Activated naive CD8-positive, alpha-beta T cell treated with anti-CD3 and anti-CD28 coated beads, Interleukin-2, amount 10 ng/mL, durations not matched to agents 7 days and 5 days (primary cell): ENCODE data around the gene SYT5. TPM values are rescaled to one million over a fixed set of nuclear protein-coding genes. Genes with fewer than 3 reads are reported as not detected.

ENCODE experiments used
- ATAC-seq: fragments of 150-1000 bp; cut with Tn5 transposase; one replicate; pipeline ENCODE4 v1.10.0; 2021; ENCODE audit warnings: low read depth, moderate library complexity
- POLR2A ChIA-PET: fragments of 350-600 bp; sonication (Branson Sonifier 250); formaldehyde crosslinking; loops from one replicate; lab custom pipeline; 2021; ENCODE audit warnings: antibody characterized with exemption; lab: Charles Lee
- DNase-seq: peaks from one replicate; pipeline ENCODE4 v3.0.0; 2021
- H3K27ac Mint-ChIP-seq: one replicate; pipeline ENCODE4 v1.8.0; 2022; ENCODE audit warnings: mild to moderate bottlenecking, mixed read lengths
- H3K27me3 Mint-ChIP-seq: one replicate; pipeline ENCODE4 v1.8.0; 2022; ENCODE audit warnings: mild to moderate bottlenecking, moderate library complexity, mixed read lengths
- H3K36me3 Mint-ChIP-seq: one replicate; pipeline ENCODE4 v1.8.0; 2021; ENCODE audit warnings: mild to moderate bottlenecking, mixed read lengths
- H3K4me1 Mint-ChIP-seq: one replicate; pipeline ENCODE4 v1.8.0; 2021; ENCODE audit warnings: mixed read lengths
- H3K4me3 Mint-ChIP-seq: one replicate; pipeline ENCODE4 v1.8.0; 2022; ENCODE audit warnings: mild to moderate bottlenecking, moderate library complexity, mixed read lengths
- H3K9me3 Mint-ChIP-seq: one replicate; pipeline ENCODE4 v1.8.0; 2021; ENCODE audit warnings: mixed read lengths
- microRNA-seq: library from miRNA; unstranded; fragments of <30 nt; microRNA quantifications from one replicate; pipeline ENCODE4 v1.2.0, GENCODE V29; 2022
- total RNA-seq, 2 experiments: library from RNA; stranded (reverse); gene quantifications; one replicate each; pipeline ENCODE4 v1.2.3, GENCODE V29; 2021

SYT5 gene
- total RNA-seq, 2 experiments from 2014 or later = 0.39 TPM; not detected in 1

GRCh38 chr19:55137915-55138314, 42.2 kb downstream of the SYT5 start:
- H3K4me3 Mint-ChIP-seq = no peak overlapping the region
- ATAC-seq (no peak), DNase-seq (no peak)
- H3K36me3 Mint-ChIP-seq = no peaks in the 10 kb centered on the region
- peaks cover 3% of the 10 kb centered on the region for H3K4me1 Mint-ChIP-seq
- POLR2A ChIA-PET = no interaction called here
- H3K27ac Mint-ChIP-seq = no peak overlapping the region
- H3K27me3 Mint-ChIP-seq = peaks cover 40% of the 10 kb centered on the region
- no peaks in the 10 kb centered on the region for H3K9me3 Mint-ChIP-seq

- POLR2A ChIA-PET = no interaction called here
- no peak overlapping the region for H3K4me3 Mint-ChIP-seq
- no peaks in the 10 kb centered on the region for H3K9me3 Mint-ChIP-seq
- no peak overlapping the region for H3K27ac Mint-ChIP-seq
- no peak for DNase-seq
- peaks cover 37% of the 10 kb centered on the region for H3K27me3 Mint-ChIP-seq
- no peak for ATAC-seq
- peaks cover 3% of the 10 kb centered on the region for H3K4me1 Mint-ChIP-seq
- H3K36me3 Mint-ChIP-seq = no peaks in the 10 kb centered on the region
Observed at GRCh38 chr19:55136399-55137102, 43.5 kb downstream of the SYT5 start.

GRCh38 chr19:55134736-55135135, 45.4 kb downstream of the SYT5 start:
- Mint-ChIP-seq H3K27ac (no peak overlapping the region), H3K27me3 (peaks cover 36% of the 10 kb centered on the region)
- POLR2A ChIA-PET = no interaction called here

GRCh38 chr19:55133639-55134444, 46.2 kb downstream of the SYT5 start:
- no peak for DNase-seq
- Mint-ChIP-seq H3K9me3 (no peaks in the 10 kb centered on the region), H3K4me3 (no peak overlapping the region), H3K4me1 (peaks cover 2% of the 10 kb centered on the region), H3K36me3 (no peaks in the 10 kb centered on the region), H3K27ac (no peak overlapping the region), H3K27me3 (peaks cover 36% of the 10 kb centered on the region)
- POLR2A ChIA-PET = no interaction called here
- ATAC-seq = no peak

More at GRCh38 chr19:55134736-55135135, 45.4 kb downstream of the SYT5 start:
- Mint-ChIP-seq H3K36me3 (no peaks in the 10 kb centered on the region), H3K4me1 (peaks cover 2% of the 10 kb centered on the region), H3K4me3 (no peak overlapping the region), H3K9me3 (no peaks in the 10 kb centered on the region)
- ATAC-seq = no peak
- DNase-seq = no peak

GRCh38 chr19:55132453-55133129, 47.5 kb downstream of the SYT5 start:
- Mint-ChIP-seq H3K27ac (no peak overlapping the region), H3K27me3 (peaks cover 30% of the 10 kb centered on the region), H3K9me3 (no peaks in the 10 kb centered on the region), H3K36me3 (no peaks in the 10 kb centered on the region), H3K4me3 (no peak overlapping the region), H3K4me1 (peaks cover 2% of the 10 kb centered on the region)
- no peak for ATAC-seq
- DNase-seq = no peak
- POLR2A ChIA-PET = no interaction called here

- Mint-ChIP-seq H3K9me3 (no peaks in the 10 kb centered on the region), H3K27me3 (peaks cover 33% of the 10 kb centered on the region)
- no peak for ATAC-seq
Observed at GRCh38 chr19:55131421-55131820, 48.7 kb downstream of the SYT5 start.

More at GRCh38 chr19:55131421-55131820, 48.7 kb downstream of the SYT5 start:
- Mint-ChIP-seq H3K4me3 (no peak overlapping the region), H3K27ac (no peak overlapping the region), H3K4me1 (peaks cover 2% of the 10 kb centered on the region), H3K36me3 (no peaks in the 10 kb centered on the region)
- DNase-seq = no peak
- POLR2A ChIA-PET = no interaction called here

Small RNA genes within 50 kb of the gene (microRNA-seq; reads per million reads assigned to microRNA genes)
- not detected for gene MIR7975

Other genes with a start within 250 kb of the SYT5 start
- gene NLRP7, start 232.8 kb downstream of the SYT5 start, total RNA-seq = not detected
- 10 to 100 TPM; 39.3 to 47.7 TPM for gene NLRP2, start 213.9 kb downstream of the SYT5 start, total RNA-seq
- gene GP6, start 142.0 kb downstream of the SYT5 start, total RNA-seq = under 1 TPM in 1 of 2 experiments, not detected in 1; 0.25 TPM
- 10 to 100 TPM; 25.9 to 28.6 TPM for gene RDH13, start 117.1 kb downstream of the SYT5 start, total RNA-seq
- gene EPS8L1, start 104.4 kb downstream of the SYT5 start, total RNA-seq = 1 to 10 TPM; 5.1 to 7.6 TPM
- gene PPP1R12C, start 62.7 kb downstream of the SYT5 start, total RNA-seq = 100 to 1,000 TPM; 147 to 157 TPM
- not detected for gene TNNT1, start 31.1 kb downstream of the SYT5 start, total RNA-seq
- not detected for gene TNNI3, start 22.6 kb downstream of the SYT5 start, total RNA-seq
- under 1 TPM in 1 of 2 experiments, not detected in 1; 0.65 TPM for gene DNAAF3, start 13.7 kb downstream of the SYT5 start, total RNA-seq
- gene PTPRH, start 29.2 kb upstream of the SYT5 start, total RNA-seq = not detected
- gene TMEM86B, start 48.5 kb upstream of the SYT5 start, total RNA-seq = 10 to 100 TPM; 18.8 to 19.4 TPM
- 100 to 1,000 TPM; 211 to 226 TPM for gene PPP6R1, start 78.7 kb upstream of the SYT5 start, total RNA-seq
- 10 to 100 TPM; 19.5 to 20.3 TPM for gene HSPBP1, start 99.8 kb upstream of the SYT5 start, total RNA-seq
- gene BRSK1, start 103.7 kb upstream of the SYT5 start, total RNA-seq = 1 to 10 TPM; 9.0 TPM
- gene TMEM150B, start 145.1 kb upstream of the SYT5 start, total RNA-seq = 1 to 10 TPM in 1 of 2 experiments, under 1 TPM in 1; 0.51 to 1.1 TPM
- 10 to 100 TPM; 26.4 to 28.5 TPM for gene KMT5C, start 159.6 kb upstream of the SYT5 start, total RNA-seq
- under 1 TPM in 1 of 2 experiments, not detected in 1; 0.55 TPM for gene COX6B2, start 174.4 kb upstream of the SYT5 start, total RNA-seq
- gene GARIN5B, start 183.0 kb upstream of the SYT5 start, total RNA-seq = not detected
- gene IL11, start 190.2 kb upstream of the SYT5 start, total RNA-seq = under 1 TPM; 0.53 to 0.60 TPM
- gene TMEM190, start 196.5 kb upstream of the SYT5 start, total RNA-seq = not detected
- 10 to 100 TPM; 17.0 to 19.8 TPM for gene TMEM238, start 204.0 kb upstream of the SYT5 start, total RNA-seq
- 1,000 to 10,000 TPM; 3,030 to 3,043 TPM for gene RPL28, start 205.6 kb upstream of the SYT5 start, total RNA-seq
- gene UBE2S, start 227.5 kb upstream of the SYT5 start, total RNA-seq = 100 to 1,000 TPM; 184 to 203 TPM